ENCODE data around the gene MGAT4A.
"Not testable (repeated sequence)": the region's sequence is repeated elsewhere in the genome, so short reads cannot be mapped to it uniquely, and the experiment has no call there.

MGAT4A gene

GRCh38 chr2:98702858-98703620, 27.9 kb downstream of the MGAT4A start:
- no peak for DNase-seq (ENCODE audit: low spot score)

- no peak for DNase-seq (ENCODE audit: low spot score)
Measured at GRCh38 chr2:98702127-98702802, 28.7 kb downstream of the MGAT4A start.

GRCh38 chr2:98701230-98701629, 29.7 kb downstream of the MGAT4A start:
- peak; percentile 60 for DNase-seq (ENCODE audit: low spot score)

GRCh38 chr2:98698896-98699295, 32.0 kb downstream of the MGAT4A start:
- DNase-seq (ENCODE audit: low spot score): no peak

GRCh38 chr2:98697651-98698337, 33.1 kb downstream of the MGAT4A start:
- no peak for DNase-seq (ENCODE audit: low spot score)

GRCh38 chr2:98696200-98696599, 34.7 kb downstream of the MGAT4A start:
- no peak for DNase-seq (ENCODE audit: low spot score)

GRCh38 chr2:98695255-98695654, 35.7 kb downstream of the MGAT4A start:
- no peak for DNase-seq (ENCODE audit: low spot score)

- DNase-seq (ENCODE audit: low spot score): no peak
Measured at GRCh38 chr2:98693477-98693876, 37.5 kb downstream of the MGAT4A start.

GRCh38 chr2:98692090-98693054, 38.6 kb downstream of the MGAT4A start:
- DNase-seq (ENCODE audit: low spot score): no peak

GRCh38 chr2:98691303-98691702, 39.6 kb downstream of the MGAT4A start:
- peak; percentile 76 for DNase-seq (ENCODE audit: low spot score)

- no peak for DNase-seq (ENCODE audit: low spot score)
Measured at GRCh38 chr2:98685930-98686887, 44.7 kb downstream of the MGAT4A start.

GRCh38 chr2:98683728-98684127, 47.2 kb downstream of the MGAT4A start:
- DNase-seq (ENCODE audit: low spot score): no peak

- DNase-seq (ENCODE audit: low spot score): no peak
Measured at GRCh38 chr2:98676742-98677141, 54.2 kb downstream of the MGAT4A start.

GRCh38 chr2:98674233-98674964, 56.5 kb downstream of the MGAT4A start:
- no peak for DNase-seq (ENCODE audit: low spot score)

GRCh38 chr2:98669675-98670074, 61.3 kb downstream of the MGAT4A start:
- no peak for DNase-seq (ENCODE audit: low spot score)

- DNase-seq (ENCODE audit: low spot score): no peak
Measured at GRCh38 chr2:98665677-98666076, 65.3 kb downstream of the MGAT4A start.

GRCh38 chr2:98664323-98664722, 66.6 kb downstream of the MGAT4A start:
- DNase-seq (ENCODE audit: low spot score): no peak

GRCh38 chr2:98663511-98664090, 67.3 kb downstream of the MGAT4A start:
- no peak for DNase-seq (ENCODE audit: low spot score)

- DNase-seq (ENCODE audit: low spot score): not testable (repeated sequence)
Measured at GRCh38 chr2:98659491-98659840, 71.5 kb downstream of the MGAT4A start.

Data from kidney capillary endothelial cell (primary cell).